Liver (tissue), 3 donors: Measurements from ENCODE around the gene NR2C1.

Source experiments
- CTCF ChIP-seq: fragments of 150-350 bp; IDR thresholded peaks from 2 replicates; pipeline ENCODE4 v1.5.1; 2017; ENCODE audit warnings: improper control_type of control experiment, low read depth, low read length; ENCODE audit not compliant: missing input control
- GABPA ChIP-seq, 2 donors: IDR thresholded peaks in 1 of 2; conservative IDR thresholded peaks in 1 of 2; 2 replicates each; pipeline ENCODE4 v1.6.1; 2016; ENCODE audit warnings: antibody characterized with exemption in 2 of 2, mild to moderate bottlenecking in 1 of 2, moderate library complexity in 1 of 2
- HNF4A ChIP-seq, 2 donors: conservative IDR thresholded peaks; 2 replicates each; pipeline ENCODE4 v1.6.1; 2016; ENCODE audit warnings: antibody characterized with exemption in 2 of 2, mild to moderate bottlenecking in 2 of 2
- JUND ChIP-seq, 2 donors: IDR thresholded peaks; 2 replicates each; pipeline ENCODE4 v1.6.1; 2016; ENCODE audit warnings: antibody characterized with exemption in 2 of 2
- MAX ChIP-seq: IDR thresholded peaks from 2 replicates; pipeline ENCODE4 v1.6.1; 2016; ENCODE audit warnings: antibody characterized with exemption
- REST ChIP-seq: IDR thresholded peaks from 2 replicates; pipeline ENCODE4 v1.6.1; 2016; ENCODE audit warnings: antibody characterized with exemption, mild to moderate bottlenecking
- SP1 ChIP-seq: IDR thresholded peaks from 2 replicates; pipeline ENCODE4 v1.6.1; 2018; ENCODE audit warnings: antibody characterized with exemption, mild to moderate bottlenecking
- TAF1 ChIP-seq: conservative IDR thresholded peaks from 2 replicates; pipeline ENCODE4 v1.6.1; 2016; ENCODE audit warnings: antibody characterized with exemption, mild to moderate bottlenecking
- YY1 ChIP-seq: IDR thresholded peaks from 2 replicates; pipeline ENCODE4 v1.6.1; 2016; ENCODE audit warnings: antibody characterized with exemption, mild to moderate bottlenecking
- donor health status: healthy.
- donor health status: healthy.

- no peak for TF ChIP-seq CTCF
- no peak for TF ChIP-seq TAF1
- no peak for TF ChIP-seq MAX
- TF ChIP-seq SP1: no peak
- TF ChIP-seq HNF4A (conservative IDR thresholded peaks at IDR 0.05): no peak
- TF ChIP-seq YY1: no peak
- no peak for TF ChIP-seq GABPA (IDR thresholded peaks at IDR 0.05 in 1 of 2, conservative IDR thresholded peaks at IDR 0.05 in 1 of 2)
- no peak for TF ChIP-seq REST
- no peak for TF ChIP-seq JUND (IDR thresholded peaks at IDR 0.05)
Measured at GRCh38 chr12:94997061-94997460, 76.4 kb downstream of the NR2C1 start.
